Stimulated activated naive CD8-positive, alpha-beta T cell treated with anti-CD3 and anti-CD28 coated beads, Interleukin-15, Interleukin-2, amounts not matched to agents 100 ng/mL and 50 ng/mL, for 24 hours (primary cell): ENCODE data around the gene VPS13C.

Experiments
- H3K27ac Mint-ChIP-seq: one replicate; pipeline ENCODE4 v1.8.0; 2021; ENCODE audit warnings: mild to moderate bottlenecking, mixed read lengths
- H3K27me3 Mint-ChIP-seq: one replicate; pipeline ENCODE4 v1.8.0; 2021; ENCODE audit warnings: mixed read lengths
- H3K36me3 Mint-ChIP-seq: one replicate; pipeline ENCODE4 v1.8.0; 2021; ENCODE audit warnings: low read depth, mixed read lengths
- H3K4me1 Mint-ChIP-seq: one replicate; pipeline ENCODE4 v1.8.0; 2021; ENCODE audit warnings: low read depth, mixed read lengths
- H3K4me3 Mint-ChIP-seq: one replicate; pipeline ENCODE4 v1.8.0; 2021; ENCODE audit warnings: mild to moderate bottlenecking, mixed read lengths
- H3K9me3 Mint-ChIP-seq: one replicate; pipeline ENCODE4 v1.8.0; 2021; ENCODE audit warnings: mixed read lengths

VPS13C gene

GRCh38 chr15:61974118-61974517, 86.1 kb downstream of the VPS13C start:
- H3K27me3 Mint-ChIP-seq: no peaks in the 10 kb centered on the region
- no peaks in the 10 kb centered on the region for H3K9me3 Mint-ChIP-seq
- peaks cover 13% of the 10 kb centered on the region for H3K4me1 Mint-ChIP-seq
- H3K36me3 Mint-ChIP-seq: peaks cover 62% of the 10 kb centered on the region
- no peak overlapping the region for H3K27ac Mint-ChIP-seq
- no peak overlapping the region for H3K4me3 Mint-ChIP-seq

DNA sequence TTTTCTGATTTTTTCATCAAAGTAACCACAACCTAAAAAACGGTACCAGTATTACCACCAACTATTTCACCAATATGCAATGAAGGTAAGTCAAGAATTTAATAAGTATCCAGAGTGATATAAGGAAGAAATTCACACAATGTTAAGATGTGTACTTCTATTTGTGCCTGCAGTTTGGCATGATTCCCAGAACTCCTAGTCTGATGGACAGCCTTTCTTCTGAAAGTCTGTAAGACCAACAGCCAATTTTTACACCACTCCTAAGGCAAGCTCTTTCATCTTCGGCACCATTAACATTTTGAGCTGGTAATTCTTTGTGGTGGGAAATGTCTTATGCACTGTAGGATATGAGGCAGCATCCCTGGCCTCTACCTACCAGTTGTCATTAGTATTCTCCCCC, 108.3 kb downstream of the VPS13C start:
- Mint-ChIP-seq H3K36me3 (peaks cover 83% of the 10 kb centered on the region), H3K27me3 (no peaks in the 10 kb centered on the region)

GRCh38 chr15:61946778-61947177, 113.5 kb downstream of the VPS13C start:
- no peak overlapping the region for H3K4me3 Mint-ChIP-seq
- H3K9me3 Mint-ChIP-seq: no peaks in the 10 kb centered on the region
- peaks cover 69% of the 10 kb centered on the region for H3K36me3 Mint-ChIP-seq
- no peaks in the 10 kb centered on the region for H3K4me1 Mint-ChIP-seq
- no peaks in the 10 kb centered on the region for H3K27me3 Mint-ChIP-seq
- no peak overlapping the region for H3K27ac Mint-ChIP-seq

More for the DNA sequence above, 108.3 kb downstream of the VPS13C start:
- Mint-ChIP-seq H3K27ac (no peak overlapping the region), H3K9me3 (no peaks in the 10 kb centered on the region), H3K4me3 (no peak overlapping the region), H3K4me1 (no peaks in the 10 kb centered on the region)

DNA sequence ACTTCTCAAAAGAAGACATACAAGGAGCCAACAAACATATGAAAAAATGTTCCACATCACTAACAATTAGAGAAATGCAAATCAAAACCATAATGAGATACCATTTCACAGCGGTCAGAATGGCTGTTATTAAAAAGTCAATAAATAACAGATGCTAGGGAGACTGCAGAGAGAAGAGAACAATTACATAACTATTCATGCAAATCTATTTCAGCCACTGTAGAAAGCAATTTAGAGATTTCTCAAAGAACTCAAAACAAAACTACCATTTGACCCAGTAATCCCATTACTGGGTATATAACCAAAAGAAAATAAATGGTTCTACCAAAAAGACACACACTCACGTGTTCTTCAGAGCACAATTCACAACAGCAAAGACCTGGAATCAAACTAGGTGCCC, 116.3 kb downstream of the VPS13C start:
- Mint-ChIP-seq H3K27ac (no peak overlapping the region), H3K9me3 (no peaks in the 10 kb centered on the region), H3K4me1 (no peaks in the 10 kb centered on the region), H3K4me3 (no peak overlapping the region), H3K27me3 (no peaks in the 10 kb centered on the region), H3K36me3 (peaks cover 56% of the 10 kb centered on the region)

DNA sequence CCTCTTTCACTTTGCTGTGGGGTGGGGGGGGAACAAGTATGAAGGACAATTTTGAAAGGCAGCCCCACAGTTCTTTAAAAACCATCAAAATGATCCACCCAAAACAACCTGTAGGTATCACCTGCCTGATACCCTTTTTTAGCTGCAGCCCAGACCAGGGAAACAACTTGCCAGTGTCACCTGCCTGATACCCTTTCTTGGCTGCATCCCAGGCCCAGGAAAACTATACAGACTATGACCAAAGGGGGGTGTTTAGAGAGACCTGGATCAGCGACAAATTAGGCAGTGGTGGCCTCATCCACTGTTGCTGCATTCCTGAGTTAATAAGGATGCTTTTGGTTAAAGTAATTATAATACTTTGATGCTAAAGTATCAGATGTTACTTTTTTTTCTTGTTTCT, 122.0 kb downstream of the VPS13C start:
- Mint-ChIP-seq H3K27me3 (no peaks in the 10 kb centered on the region), H3K36me3 (peaks cover 40% of the 10 kb centered on the region), H3K9me3 (no peaks in the 10 kb centered on the region), H3K4me1 (no peaks in the 10 kb centered on the region), H3K4me3 (no peak overlapping the region), H3K27ac (no peak overlapping the region)

GRCh38 chr15:61936528-61937195, 123.6 kb downstream of the VPS13C start:
- Mint-ChIP-seq H3K36me3 (peaks cover 42% of the 10 kb centered on the region), H3K4me3 (no peak overlapping the region), H3K27ac (peak overlapping the region; percentile 10), H3K27me3 (no peaks in the 10 kb centered on the region), H3K4me1 (no peaks in the 10 kb centered on the region), H3K9me3 (no peaks in the 10 kb centered on the region)

DNA sequence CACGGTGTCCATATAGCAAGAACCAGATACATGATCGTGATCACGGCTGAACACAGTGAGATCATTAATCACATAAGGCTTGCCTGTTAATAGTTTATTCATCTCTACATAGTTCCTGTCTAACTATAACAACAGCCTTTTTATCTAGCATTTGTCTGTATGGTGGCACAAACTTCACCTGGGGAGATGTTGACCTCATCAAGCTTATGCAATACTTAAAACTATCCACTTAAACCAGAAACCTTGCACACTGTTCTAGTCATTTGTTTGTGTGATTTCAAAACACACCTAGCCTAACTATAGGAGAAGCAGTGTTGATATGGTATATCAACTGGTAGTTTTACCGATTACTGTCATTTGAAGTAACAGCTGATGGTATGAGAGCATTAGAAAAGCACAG, 124.8 kb downstream of the VPS13C start:
- Mint-ChIP-seq H3K4me3 (no peak overlapping the region), H3K27me3 (no peaks in the 10 kb centered on the region), H3K27ac (no peak overlapping the region), H3K4me1 (no peaks in the 10 kb centered on the region), H3K36me3 (peaks cover 46% of the 10 kb centered on the region), H3K9me3 (no peaks in the 10 kb centered on the region)

DNA sequence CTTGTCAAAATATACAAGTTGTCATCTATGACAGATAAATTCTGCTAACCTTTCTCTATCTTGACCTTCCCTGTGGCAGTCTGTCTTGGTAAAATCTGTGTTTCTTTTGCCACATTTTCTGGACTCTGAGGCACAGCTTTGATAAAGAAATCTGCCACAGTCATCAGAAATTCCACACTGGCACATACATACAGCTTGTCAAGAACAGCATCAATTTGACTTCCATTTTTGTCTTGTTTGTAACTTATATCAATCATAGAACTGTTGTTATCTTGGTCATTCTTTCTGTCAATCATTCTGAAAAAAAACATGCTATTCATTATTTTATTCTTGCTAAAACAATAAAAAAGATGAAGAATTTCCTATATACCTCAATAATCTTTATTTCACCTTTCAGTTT, 130.8 kb downstream of the VPS13C start:
- H3K27me3 Mint-ChIP-seq: no peaks in the 10 kb centered on the region
- no peak overlapping the region for H3K27ac Mint-ChIP-seq
- no peaks in the 10 kb centered on the region for H3K9me3 Mint-ChIP-seq
- H3K4me1 Mint-ChIP-seq: no peaks in the 10 kb centered on the region
- H3K4me3 Mint-ChIP-seq: no peak overlapping the region
- peaks cover 48% of the 10 kb centered on the region for H3K36me3 Mint-ChIP-seq

DNA sequence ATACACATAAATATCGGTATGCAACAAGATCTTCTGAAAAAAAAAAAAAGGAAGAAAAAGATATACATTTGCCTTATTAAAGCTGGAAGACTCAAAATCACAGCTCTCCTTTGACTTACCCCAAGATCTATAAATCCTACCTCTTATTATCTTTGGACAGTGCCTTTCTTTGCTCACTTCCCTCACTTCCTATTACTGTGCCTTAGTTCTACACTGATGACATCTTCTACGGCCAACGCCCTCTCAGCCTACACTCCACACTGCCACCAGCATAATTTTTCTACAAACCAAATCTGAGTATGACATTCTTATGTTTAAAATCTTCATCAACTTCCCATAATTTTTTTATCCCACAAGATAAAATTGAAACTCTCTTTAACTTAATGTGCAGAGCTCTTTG, 137.1 kb downstream of the VPS13C start:
- Mint-ChIP-seq H3K27ac (no peak overlapping the region), H3K36me3 (peaks cover 37% of the 10 kb centered on the region), H3K9me3 (no peaks in the 10 kb centered on the region), H3K4me3 (no peak overlapping the region), H3K4me1 (no peaks in the 10 kb centered on the region), H3K27me3 (no peaks in the 10 kb centered on the region)

GRCh38 chr15:61921093-61921492, 139.2 kb downstream of the VPS13C start:
- Mint-ChIP-seq H3K4me1 (no peaks in the 10 kb centered on the region), H3K36me3 (peaks cover 41% of the 10 kb centered on the region), H3K9me3 (no peaks in the 10 kb centered on the region)

DNA sequence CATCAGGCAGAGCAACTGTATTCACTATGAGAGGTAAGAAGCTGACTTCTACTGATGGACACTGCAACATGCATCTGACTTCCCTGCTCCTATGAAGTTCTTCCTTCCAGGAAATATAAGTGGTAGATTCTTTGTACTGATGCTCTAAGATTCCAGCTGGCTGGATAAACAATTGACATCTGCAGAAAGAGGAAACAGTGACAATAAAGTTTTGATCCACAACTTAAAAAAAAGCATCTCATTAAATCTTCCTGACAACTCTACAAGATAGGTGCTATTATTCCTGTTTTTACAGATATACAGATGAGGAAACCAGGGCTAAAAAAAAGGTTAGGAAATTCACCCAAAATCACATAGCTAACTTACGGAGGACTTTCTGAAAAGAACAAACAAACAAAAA, 142.8 kb downstream of the VPS13C start:
- Mint-ChIP-seq H3K4me3 (no peak overlapping the region), H3K4me1 (no peaks in the 10 kb centered on the region), H3K27me3 (no peaks in the 10 kb centered on the region), H3K9me3 (no peaks in the 10 kb centered on the region), H3K36me3 (peaks cover 49% of the 10 kb centered on the region), H3K27ac (no peak overlapping the region)

More at GRCh38 chr15:61921093-61921492, 139.2 kb downstream of the VPS13C start:
- Mint-ChIP-seq H3K27me3 (no peaks in the 10 kb centered on the region), H3K27ac (no peak overlapping the region), H3K4me3 (no peak overlapping the region)

- H3K36me3 Mint-ChIP-seq: peaks cover 53% of the 10 kb centered on the region
- H3K9me3 Mint-ChIP-seq: no peaks in the 10 kb centered on the region
- no peaks in the 10 kb centered on the region for H3K27me3 Mint-ChIP-seq
- no peaks in the 10 kb centered on the region for H3K4me1 Mint-ChIP-seq
- no peak overlapping the region for H3K4me3 Mint-ChIP-seq
- H3K27ac Mint-ChIP-seq: no peak overlapping the region
Measured at GRCh38 chr15:61916104-61916503, 144.1 kb downstream of the VPS13C start.

GRCh38 chr15:61915640-61916039, 144.6 kb downstream of the VPS13C start:
- Mint-ChIP-seq H3K4me3 (no peak overlapping the region), H3K4me1 (no peaks in the 10 kb centered on the region), H3K27me3 (no peaks in the 10 kb centered on the region), H3K36me3 (peaks cover 56% of the 10 kb centered on the region), H3K27ac (no peak overlapping the region), H3K9me3 (no peaks in the 10 kb centered on the region)

- Mint-ChIP-seq H3K36me3 (peaks cover 70% of the 10 kb centered on the region), H3K4me3 (no peak overlapping the region), H3K27ac (no peak overlapping the region), H3K27me3 (no peaks in the 10 kb centered on the region), H3K4me1 (no peaks in the 10 kb centered on the region), H3K9me3 (no peaks in the 10 kb centered on the region)
Measured at GRCh38 chr15:61910839-61911369, 149.3 kb downstream of the VPS13C start.

DNA sequence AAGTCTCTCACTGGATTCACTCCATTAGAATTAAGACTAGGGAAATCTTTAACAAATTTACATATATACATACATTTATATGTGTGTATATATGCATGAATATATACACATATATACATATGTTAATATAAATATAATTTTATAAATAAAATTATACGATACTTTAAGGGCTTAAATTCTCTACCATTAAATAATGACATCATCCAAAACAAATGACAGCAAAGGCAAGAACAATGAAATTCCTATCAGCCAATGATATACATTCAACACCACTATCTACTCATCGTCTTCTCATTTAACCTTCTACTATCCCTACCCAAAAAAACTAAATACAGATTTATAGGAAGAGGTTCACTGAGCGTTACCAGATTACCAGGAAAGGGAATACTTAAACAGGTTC, 152.0 kb downstream of the VPS13C start:
- Mint-ChIP-seq H3K9me3 (no peaks in the 10 kb centered on the region), H3K27ac (no peak overlapping the region), H3K36me3 (peaks cover 80% of the 10 kb centered on the region), H3K4me3 (no peak overlapping the region), H3K4me1 (no peaks in the 10 kb centered on the region), H3K27me3 (no peaks in the 10 kb centered on the region)

DNA sequence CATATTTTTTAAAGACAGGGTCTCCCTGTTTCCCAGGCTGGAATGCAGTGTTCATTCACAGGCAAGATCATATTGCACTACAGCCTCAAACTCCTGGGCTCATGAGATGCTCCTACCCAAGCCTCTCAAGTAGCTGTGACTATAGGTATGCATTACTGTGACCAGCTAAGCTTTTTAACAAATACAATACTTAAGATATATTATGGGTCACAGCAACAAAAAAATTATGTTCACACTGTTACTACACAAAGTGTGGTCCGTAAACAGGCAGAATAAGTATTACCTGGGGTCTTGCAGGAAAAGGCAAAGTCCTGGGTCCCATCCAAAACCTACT, 152.5 kb downstream of the VPS13C start:
- Mint-ChIP-seq H3K9me3 (no peaks in the 10 kb centered on the region), H3K4me1 (no peaks in the 10 kb centered on the region), H3K4me3 (no peak overlapping the region), H3K27me3 (no peaks in the 10 kb centered on the region), H3K27ac (no peak overlapping the region), H3K36me3 (peaks cover 81% of the 10 kb centered on the region)
